Testis (tissue), 2 donors: Measurements from ENCODE around the gene CEP89.

ENCODE experiments used
- CTCF ChIP-seq, 3 experiments: fragments of 450-650 bp in 2 of 3; fragments of 200-600 bp in 1 of 3; sonication (generic) in 1 of 3; IDR thresholded peaks; one replicate each; pipeline ENCODE4 v1.5.1; 2016 to 2019; ENCODE audit warnings: antibody characterized with exemption in 3 of 3, mild to moderate bottlenecking in 2 of 3, moderate library complexity in 1 of 3
- POLR2A ChIP-seq: fragments of 450-650 bp; IDR thresholded peaks from one replicate; pipeline ENCODE4 v1.6.1; 2017; ENCODE audit warnings: antibody characterized with exemption, mild to moderate bottlenecking, moderate library complexity

GRCh38 chr19:32919365-32919764, 52.4 kb downstream of the CEP89 start:
- no peak for TF ChIP-seq CTCF (IDR thresholded peaks at IDR 0.05)
- no peak for TF ChIP-seq POLR2A
